NT2/D1 (cell line): ENCODE measurements around the gene NBAS.
"Not testable (repeated sequence)": the region's sequence is repeated elsewhere in the genome, so short reads cannot be mapped to it uniquely, and the experiment has no call there.

ENCODE experiments used
- SUZ12 ChIP-seq: IDR thresholded peaks from 2 replicates; pipeline ENCODE4 v1.6.1; 2011; ENCODE audit not compliant: insufficient read length, insufficient read depth; ENCODE audit errors: extremely low read depth
- YY1 ChIP-seq: IDR thresholded peaks from 2 replicates; pipeline ENCODE4 v1.6.1; 2011; ENCODE audit not compliant: insufficient read length, insufficient read depth
- ZNF274 ChIP-seq: IDR thresholded peaks from 2 replicates; pipeline ENCODE4 v1.6.1; 2011; ENCODE audit warnings: mild to moderate bottlenecking, low read depth, low read length

DNA sequence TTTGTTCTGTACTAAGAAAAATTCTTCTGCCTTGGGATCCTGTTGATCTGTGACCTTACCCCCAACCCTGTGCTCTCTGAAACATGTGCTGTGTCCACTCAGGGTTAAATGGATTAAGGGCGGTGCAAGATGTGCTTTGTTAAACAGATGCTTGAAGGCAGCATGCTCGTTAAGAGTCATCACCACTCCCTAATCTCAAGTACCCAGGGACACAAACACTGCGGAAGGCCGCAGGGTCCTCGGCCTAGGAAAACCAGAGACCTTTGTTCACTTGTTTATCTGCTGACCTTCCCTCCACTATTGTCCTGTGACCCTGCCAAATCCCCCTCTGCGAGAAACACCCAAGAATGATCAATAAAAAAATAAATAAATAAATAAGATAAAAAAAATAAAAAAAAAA, 18.9 kb downstream of the NBAS start:
- TF ChIP-seq YY1, ZNF274, SUZ12: not testable (repeated sequence)
